Activated B cell treated with CpG ODN at 0.5 μM for 24 hours (primary cell): ENCODE data around the gene MAEA. TPM values are rescaled to one million over a fixed set of nuclear protein-coding genes. Genes with fewer than 3 reads are reported as not detected.
A peak's percentile ranks its signal among the peaks of the same experiment; 100 is the strongest.

Source experiments
- ATAC-seq: fragments of 200-7000 bp; cut with Tn5 transposase; one replicate; pipeline ENCODE4 v1.10.0; 2021; ENCODE audit warnings: low read depth, mild to moderate bottlenecking, moderate library complexity
- CTCF ChIA-PET: fragments of 350-600 bp; sonication (Branson Sonifier 250); formaldehyde crosslinking; loops from one replicate; lab custom pipeline; 2021; ENCODE audit warnings: antibody characterized with exemption; lab: Charles Lee
- POLR2A ChIA-PET: fragments of 350-600 bp; sonication (Branson Sonifier 250); formaldehyde crosslinking; loops from one replicate; lab custom pipeline; 2021; ENCODE audit warnings: antibody characterized with exemption; lab: Charles Lee
- DNase-seq: peaks from one replicate; pipeline ENCODE4 v3.0.0; 2022
- H3K27ac Mint-ChIP-seq: one replicate; pipeline ENCODE4 v1.8.0; 2020; ENCODE audit warnings: mixed read lengths
- H3K27me3 Mint-ChIP-seq: one replicate; pipeline ENCODE4 v1.8.0; 2021; ENCODE audit warnings: mixed read lengths
- H3K36me3 Mint-ChIP-seq: one replicate; pipeline ENCODE4 v1.8.0; 2021; ENCODE audit warnings: low read depth, mixed read lengths
- H3K4me1 Mint-ChIP-seq: one replicate; pipeline ENCODE4 v1.8.0; 2021; ENCODE audit warnings: mixed read lengths
- H3K4me3 Mint-ChIP-seq: one replicate; pipeline ENCODE4 v1.8.0; 2020; ENCODE audit warnings: mild to moderate bottlenecking, mixed read lengths
- H3K9me3 Mint-ChIP-seq: one replicate; pipeline ENCODE4 v1.8.0; 2020; ENCODE audit warnings: mixed read lengths
- intact Hi-C: fragments of 100-400 bp; cut with micrococcal nuclease; formaldehyde crosslinking; loops from one replicate; pipeline ENCODE4 v1.15.1; 2024
- total RNA-seq: library from RNA; stranded (reverse); gene quantifications from 2 replicates; pipeline ENCODE4 v1.2.3, GENCODE V29; 2022
- TF ChIP-seq, protein P1 (sequence below): fragments of 200-600 bp; IDR thresholded peaks from one replicate; pipeline ENCODE4 v1.8.0; 2022; ENCODE audit warnings: antibody characterized with exemption, mild to moderate bottlenecking

MAEA gene
- total RNA-seq, 1 donor from 2014 or later = 73.7 TPM

DNA sequence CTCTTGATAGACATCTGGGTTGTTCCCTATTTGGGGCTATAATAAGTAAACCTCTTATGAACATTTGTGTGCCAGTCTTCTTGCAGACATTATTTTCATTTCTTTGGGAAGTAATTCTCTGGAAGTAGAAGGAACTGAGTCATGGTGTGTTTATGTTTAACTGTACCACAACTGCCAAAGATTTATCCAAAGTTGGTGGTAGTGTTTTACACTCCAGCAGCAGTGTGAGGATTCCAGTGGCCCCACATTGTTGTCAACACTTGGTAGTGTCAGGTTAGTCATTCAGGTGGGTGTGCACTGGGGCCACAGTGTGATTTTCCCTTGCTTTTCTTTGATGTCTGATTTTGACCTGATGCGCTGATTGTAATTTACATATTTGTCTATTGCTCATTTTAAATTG is 52.3 kb downstream of the MAEA start:
- no peak for ATAC-seq
- intact Hi-C loops = loop anchor here (10.0 kb wide), 1 partner anchor 867 kb away; no protein-coding TSS in a partner anchor
- H3K9me3 Mint-ChIP-seq = no peaks in the 10 kb centered on the region
- H3K4me1 Mint-ChIP-seq = peaks cover 10% of the 10 kb centered on the region
- H3K36me3 Mint-ChIP-seq = peaks cover 42% of the 10 kb centered on the region
- ChIA-PET POLR2A (no interaction called here), CTCF (no interaction called here)
- H3K27me3 Mint-ChIP-seq = no peaks in the 10 kb centered on the region
- H3K27ac Mint-ChIP-seq = no peak overlapping the region
- TF ChIP-seq, protein P1, sequence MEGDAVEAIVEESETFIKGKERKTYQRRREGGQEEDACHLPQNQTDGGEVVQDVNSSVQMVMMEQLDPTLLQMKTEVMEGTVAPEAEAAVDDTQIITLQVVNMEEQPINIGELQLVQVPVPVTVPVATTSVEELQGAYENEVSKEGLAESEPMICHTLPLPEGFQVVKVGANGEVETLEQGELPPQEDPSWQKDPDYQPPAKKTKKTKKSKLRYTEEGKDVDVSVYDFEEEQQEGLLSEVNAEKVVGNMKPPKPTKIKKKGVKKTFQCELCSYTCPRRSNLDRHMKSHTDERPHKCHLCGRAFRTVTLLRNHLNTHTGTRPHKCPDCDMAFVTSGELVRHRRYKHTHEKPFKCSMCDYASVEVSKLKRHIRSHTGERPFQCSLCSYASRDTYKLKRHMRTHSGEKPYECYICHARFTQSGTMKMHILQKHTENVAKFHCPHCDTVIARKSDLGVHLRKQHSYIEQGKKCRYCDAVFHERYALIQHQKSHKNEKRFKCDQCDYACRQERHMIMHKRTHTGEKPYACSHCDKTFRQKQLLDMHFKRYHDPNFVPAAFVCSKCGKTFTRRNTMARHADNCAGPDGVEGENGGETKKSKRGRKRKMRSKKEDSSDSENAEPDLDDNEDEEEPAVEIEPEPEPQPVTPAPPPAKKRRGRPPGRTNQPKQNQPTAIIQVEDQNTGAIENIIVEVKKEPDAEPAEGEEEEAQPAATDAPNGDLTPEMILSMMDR = no peak
- DNase-seq = no peak
- no peak overlapping the region for H3K4me3 Mint-ChIP-seq

DNA sequence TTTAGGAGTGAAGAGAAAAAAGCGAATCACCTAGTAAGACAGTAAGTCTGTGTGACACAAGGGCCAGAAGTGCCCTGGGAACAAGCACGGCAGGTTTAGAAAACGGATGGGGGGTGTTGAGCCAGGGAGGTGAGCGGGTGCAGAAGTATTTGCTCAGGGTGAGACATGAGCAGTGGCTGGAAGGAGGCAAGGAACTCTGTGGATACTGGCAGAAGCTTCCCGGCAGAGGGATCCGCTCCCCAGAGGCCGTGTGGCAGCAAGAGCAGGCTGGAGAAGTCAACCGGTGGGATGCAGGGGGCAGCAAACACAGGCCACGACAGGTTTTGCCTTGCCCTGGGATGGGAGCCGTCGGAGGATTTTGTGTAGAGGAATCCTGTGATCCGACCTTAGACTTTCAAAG is 55.0 kb downstream of the MAEA start:
- peaks cover 28% of the 10 kb centered on the region for H3K4me1 Mint-ChIP-seq
- H3K27ac Mint-ChIP-seq = peak overlapping the region; percentile 39
- POLR2A ChIA-PET = no interaction called here
- intact Hi-C loops = loop anchor here (5.0 to 10.0 kb wide), 5 partner anchors 37 to 870 kb away; partner anchors contain the start of genes GAK, NELFA, PIGG and TMEM175
- TF ChIP-seq, protein P1 = no peak
- H3K36me3 Mint-ChIP-seq = peaks cover 22% of the 10 kb centered on the region
- CTCF ChIA-PET = no interaction called here
- no peak for ATAC-seq
- no peaks in the 10 kb centered on the region for H3K27me3 Mint-ChIP-seq
- H3K4me3 Mint-ChIP-seq = peak overlapping the region; percentile 71
- DNase-seq = no peak
- H3K9me3 Mint-ChIP-seq = no peaks in the 10 kb centered on the region

DNA sequence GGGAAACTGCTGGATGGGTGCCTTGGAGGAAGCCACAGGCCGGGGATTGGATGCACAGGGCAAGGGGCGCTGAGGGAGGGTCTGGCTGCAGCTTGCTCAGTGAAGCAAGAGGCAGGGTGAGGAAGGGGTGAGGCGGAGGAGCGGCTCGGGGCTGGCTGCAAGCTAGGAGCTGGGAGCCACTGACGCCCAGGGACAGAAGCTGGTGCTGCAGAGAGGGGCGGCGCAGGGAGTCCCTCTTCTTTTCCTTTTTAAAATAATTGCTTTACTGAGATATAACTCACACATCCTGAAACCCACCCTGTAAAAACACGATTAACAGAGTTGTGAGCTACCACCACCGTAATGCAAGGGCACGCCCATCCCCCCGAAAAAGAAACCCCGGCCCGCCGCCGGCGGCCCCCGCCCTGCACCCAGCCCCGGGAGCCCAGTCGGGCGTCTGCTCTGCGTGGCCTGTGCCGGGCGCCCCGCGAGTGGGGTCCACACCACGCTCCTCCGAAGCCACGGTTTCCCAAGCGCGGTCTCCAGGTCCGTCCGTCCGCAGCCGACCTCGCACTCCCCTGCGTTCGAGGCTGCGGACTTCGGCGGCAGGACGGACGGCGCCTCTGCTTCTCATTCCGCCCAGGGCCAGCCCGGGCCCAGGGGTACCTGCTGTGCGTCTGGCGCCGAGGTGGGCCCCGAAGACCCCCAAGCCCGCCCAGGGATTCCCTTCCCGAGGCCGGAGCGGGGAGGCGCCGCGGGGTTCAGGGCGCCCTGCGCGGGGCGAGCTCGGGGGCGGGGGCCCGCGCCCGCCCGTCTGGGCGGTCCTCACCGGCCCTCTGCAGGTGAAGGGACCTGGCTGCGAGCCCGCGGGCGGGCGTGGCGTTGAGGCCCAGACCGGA is 56.5 kb downstream of the MAEA start:
- Mint-ChIP-seq H3K4me3 (peak overlapping the region; percentile 90), H3K9me3 (no peaks in the 10 kb centered on the region), H3K4me1 (peaks cover 28% of the 10 kb centered on the region), H3K27ac (peak overlapping the region; percentile 82), H3K36me3 (peaks cover 13% of the 10 kb centered on the region), H3K27me3 (no peaks in the 10 kb centered on the region)
- peak; percentile 20 for DNase-seq
- ChIA-PET CTCF (interaction anchor here (0.7 to 2.9 kb wide), 5 partner anchors 10 to 215 kb away, joined by 3 to 16 read pairs (median 3); no protein-coding TSS in a partner anchor), POLR2A (interaction anchor here (0.6 to 3.9 kb wide), 13 partner anchors 56 to 663 kb away, joined by 3 to 82 read pairs (median 4); partner anchors contain the start of genes CTBP1, MAEA, NELFA and SLBP)
- peak; percentile 20 for ATAC-seq
- intact Hi-C loops = loop anchor here (1.0 to 10.0 kb wide), 8 partner anchors 39 to 871 kb away; partner anchors contain the start of genes FGFRL1, GAK, LETM1 and NELFA
- TF ChIP-seq, protein P1 = no peak

DNA sequence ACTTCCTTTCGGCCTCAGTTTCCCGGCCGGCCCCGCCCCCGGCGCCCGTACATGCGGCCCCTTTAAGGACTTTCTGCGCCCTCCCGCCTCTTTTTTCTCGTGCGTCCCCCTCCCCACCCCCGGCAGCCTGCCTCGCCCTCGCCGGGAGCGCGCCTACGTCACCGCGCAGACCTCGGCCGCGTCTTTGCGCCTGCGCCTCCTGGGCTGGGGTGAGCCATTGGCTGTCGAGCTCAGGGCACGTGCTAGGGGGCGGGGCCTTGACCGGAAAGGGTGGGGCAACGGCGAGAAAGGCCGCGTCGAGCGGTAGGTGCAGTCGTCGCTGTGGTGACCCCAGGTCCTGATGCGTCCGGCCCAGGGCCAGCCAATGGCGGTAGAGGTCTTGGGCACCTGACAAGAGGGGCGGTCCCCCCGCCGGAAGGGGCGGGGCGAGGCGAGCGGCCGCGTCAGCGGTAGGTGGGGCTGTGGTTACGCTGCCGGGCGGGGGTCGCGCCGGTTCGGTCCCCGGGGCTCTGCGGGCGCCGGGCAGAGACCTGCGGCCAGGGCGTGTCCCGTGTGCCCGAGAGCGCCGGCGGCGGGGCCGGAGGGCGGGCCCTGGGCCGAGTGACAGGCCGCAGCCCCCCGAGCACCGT is 57.2 kb downstream of the MAEA start, which contains the start of gene UVSSA:
Gene UVSSA, plus strand, starts transcription at position 428 of the 629 bp plus-strand sequence. CDS start 884 bp downstream, outside the sequence.
- DNase-seq = peak; percentile 100
- POLR2A ChIA-PET = interaction anchor here (0.6 to 3.9 kb wide), 14 partner anchors 57 to 662 kb away, joined by 3 to 82 read pairs (median 4); partner anchors contain the start of genes CTBP1, MAEA, NELFA and SLBP
- Mint-ChIP-seq H3K36me3 (peaks cover 12% of the 10 kb centered on the region), H3K27ac (peak within 1 kb of the TSS; percentile 84), H3K9me3 (no peaks in the 10 kb centered on the region), H3K27me3 (no peaks in the 10 kb centered on the region), H3K4me1 (peaks cover 33% of the 10 kb centered on the region), H3K4me3 (peak within 1 kb of the TSS; percentile 90)
- CTCF ChIA-PET = interaction anchor here (0.9 to 2.9 kb wide), 4 partner anchors 9 to 216 kb away, joined by 3 to 16 read pairs (median 4); no protein-coding TSS in a partner anchor
- TF ChIP-seq, protein P1 = no peak
- intact Hi-C loops = loop anchor here (1.0 to 10.0 kb wide), 12 partner anchors 40 to 872 kb away; partner anchors contain the start of genes FGFRL1, GAK, LETM1 and MAEA
- peak; percentile 91 for ATAC-seq
